ENCODE results near the gene FAAP20.

The FAAP20 gene

DNA sequence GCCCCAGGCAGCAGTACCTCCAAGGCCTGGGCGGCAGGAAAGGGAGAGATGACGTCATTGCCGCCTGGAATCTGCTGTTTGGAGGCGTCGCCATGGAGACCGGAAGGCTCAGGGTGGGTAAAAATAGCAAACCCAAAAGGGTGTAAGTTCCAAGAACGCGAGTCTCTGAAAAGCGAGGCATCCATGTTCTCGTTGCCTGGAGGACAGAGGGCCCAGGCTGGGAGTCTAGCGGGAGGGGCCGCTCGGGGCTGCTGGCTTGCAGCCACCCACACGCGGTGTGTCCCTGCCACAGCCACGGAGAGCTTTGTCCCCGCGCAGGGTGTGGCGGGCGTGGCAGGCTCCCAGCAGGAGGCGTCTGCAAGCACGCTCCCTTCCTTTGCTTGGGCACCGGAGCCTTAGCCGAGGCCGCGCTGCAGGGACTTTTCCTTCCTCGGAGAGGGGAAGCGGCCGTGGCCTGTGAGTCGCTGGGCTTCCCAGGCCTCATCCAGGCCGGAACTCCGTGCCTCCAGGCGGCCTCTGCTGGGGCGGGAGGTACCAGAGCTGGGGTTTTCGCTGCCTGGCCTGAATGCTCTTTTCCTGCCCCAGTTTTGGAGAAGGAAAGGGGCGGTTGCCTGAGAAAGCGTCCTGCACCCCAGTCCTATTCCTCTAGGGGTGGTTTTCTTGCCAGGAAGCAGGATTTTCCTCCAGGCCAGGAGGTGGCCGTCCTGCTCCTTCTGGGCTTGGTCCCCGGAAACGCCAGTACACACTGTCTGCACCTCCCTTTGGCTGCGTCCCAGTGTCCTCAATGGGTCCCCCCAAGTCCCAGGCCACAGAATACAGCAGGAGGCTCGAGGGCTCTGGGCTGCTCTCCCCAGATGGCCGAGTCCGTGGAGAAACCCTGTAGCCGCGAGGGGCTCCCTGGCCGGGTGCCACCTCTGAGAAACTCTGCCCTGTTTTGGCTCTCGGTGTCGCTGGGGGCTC lies 18.2 kb upstream of the FAAP20 start:
- peak overlapping the region; percentile 64 for H3K4me2 ChIP-seq (ENCODE audit: insufficient read depth, low read length, poor library complexity, severe bottlenecking)
- H3K9ac ChIP-seq (ENCODE audit: low read depth, low read length, poor library complexity) = peak overlapping the region; percentile 80
- H2AFZ ChIP-seq (ENCODE audit: low read length) = peak overlapping the region; percentile 86
- H3K23ac ChIP-seq (ENCODE audit: low read depth, low read length, poor library complexity) = peak overlapping the region; percentile 57
- no peaks in the 10 kb centered on the region for H3K79me1 ChIP-seq (ENCODE audit: low read depth, low read length)
- peak overlapping the region; percentile 90 for H3K27ac ChIP-seq (replicated peaks; ENCODE audit: low read length)
- H3K9me3 ChIP-seq (replicated peaks in 1 of 2; ENCODE audit: control insufficient read depth in 2 of 2, insufficient read depth in 1 of 2, low read depth in 1 of 2, low read length in 2 of 2) = no peaks in the 10 kb centered on the region
- peaks cover 21 to 46% of the 10 kb centered on the region in 2 donors for H3K4me1 ChIP-seq (ENCODE audit: control insufficient read depth in 2 of 2, insufficient read depth in 1 of 2, low read depth in 1 of 2, low read length in 2 of 2)
- DNase-seq (ENCODE audit: low spot score) = peak; percentile 94
- H2AK5ac ChIP-seq (ENCODE audit: low read depth, low read length) = peak overlapping the region; percentile 84
- H3K27me3 ChIP-seq (ENCODE audit: control insufficient read depth in 3 of 3, insufficient read depth in 3 of 3, low read depth in 1 of 3, low read length in 3 of 3) = no peaks in the 10 kb centered on the region
- H2BK120ac ChIP-seq (ENCODE audit: low read depth, low read length) = peak overlapping the region; percentile 19
- H2BK15ac ChIP-seq (ENCODE audit: low read length) = peak overlapping the region; percentile 93
- H3K18ac ChIP-seq (ENCODE audit: low read length) = peak overlapping the region; percentile 96
- H4K8ac ChIP-seq (ENCODE audit: low read depth, low read length) = no peak overlapping the region
- H3K14ac ChIP-seq (ENCODE audit: low read length) = no peak overlapping the region
- peak overlapping the region; percentile 80 for H2BK12ac ChIP-seq (ENCODE audit: low read length)
- no CpG with 5 or more reads among the region's 49 CpGs for WGBS, 2 donors (ENCODE audit: extremely low coverage in 2 of 2, insufficient read length in 2 of 2, insufficient replicate concordance in 1 of 2)
- peak overlapping the region; percentile 90 for H3K4ac ChIP-seq (ENCODE audit: low read length)
- H4K91ac ChIP-seq (ENCODE audit: low read depth, low read length, poor library complexity) = peak overlapping the region; percentile 47
- H2BK5ac ChIP-seq (ENCODE audit: low read length) = peak overlapping the region; percentile 96
- no peaks in the 10 kb centered on the region for H3K36me3 ChIP-seq (replicated peaks in 1 of 2; ENCODE audit: control insufficient read depth in 2 of 2, insufficient read depth in 2 of 2, low read length in 2 of 2)
- peak overlapping the region; percentile 35 to 48 for H3K4me3 ChIP-seq (ENCODE audit: low read length in 2 of 2)

DNA sequence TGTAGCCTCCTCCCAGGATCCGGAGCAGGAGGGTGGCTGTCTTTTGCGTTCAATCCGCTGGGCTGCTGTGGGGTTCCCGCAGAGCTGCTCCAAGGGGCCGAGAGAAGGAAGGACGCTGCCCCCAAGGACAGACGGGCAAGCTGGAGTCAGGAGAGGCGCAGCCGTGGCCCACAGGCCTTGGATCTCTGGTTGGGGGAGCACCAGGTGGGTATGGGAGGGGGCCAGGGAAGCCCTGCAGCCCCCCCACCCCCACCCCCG lies 17.6 kb upstream of the FAAP20 start:
- Histone ChIP-seq H2BK12ac (ENCODE audit: low read length) (no peak overlapping the region), H3K79me1 (ENCODE audit: low read depth, low read length) (no peaks in the 10 kb centered on the region), H2BK5ac (ENCODE audit: low read length) (peak overlapping the region; percentile 96), H3K9me3 (replicated peaks in 1 of 2; ENCODE audit: control insufficient read depth in 2 of 2, insufficient read depth in 1 of 2, low read depth in 1 of 2, low read length in 2 of 2) (no peaks in the 10 kb centered on the region), H3K14ac (ENCODE audit: low read length) (no peak overlapping the region), H2AK5ac (ENCODE audit: low read depth, low read length) (no peak overlapping the region), H4K8ac (ENCODE audit: low read depth, low read length) (no peak overlapping the region), H2AFZ (ENCODE audit: low read length) (peak overlapping the region; percentile 86), H3K27ac (replicated peaks; ENCODE audit: low read length) (peak overlapping the region; percentile 90), H3K9ac (ENCODE audit: low read depth, low read length, poor library complexity) (no peak overlapping the region), H3K27me3 (ENCODE audit: control insufficient read depth in 3 of 3, insufficient read depth in 3 of 3, low read depth in 1 of 3, low read length in 3 of 3) (no peaks in the 10 kb centered on the region), H3K23ac (ENCODE audit: low read depth, low read length, poor library complexity) (no peak overlapping the region), H3K4me2 (ENCODE audit: insufficient read depth, low read length, poor library complexity, severe bottlenecking) (peak overlapping the region; percentile 39), H3K4me3 (ENCODE audit: low read length in 2 of 2) (peak overlapping the region; percentile 35 to 56), H4K91ac (ENCODE audit: low read depth, low read length, poor library complexity) (no peak overlapping the region), H3K36me3 (replicated peaks in 1 of 2; ENCODE audit: control insufficient read depth in 2 of 2, insufficient read depth in 2 of 2, low read length in 2 of 2) (no peaks in the 10 kb centered on the region), H3K18ac (ENCODE audit: low read length) (peak overlapping the region; percentile 44), H2BK120ac (ENCODE audit: low read depth, low read length) (no peak overlapping the region), H2BK15ac (ENCODE audit: low read length) (no peak overlapping the region), H3K4me1 (ENCODE audit: control insufficient read depth in 2 of 2, insufficient read depth in 1 of 2, low read depth in 1 of 2, low read length in 2 of 2) (peaks cover 24 to 51% of the 10 kb centered on the region in 2 donors), H3K4ac (ENCODE audit: low read length) (no peak overlapping the region)
- DNase-seq (ENCODE audit: low spot score) = no peak
- no CpG with 5 or more reads among the region's 10 CpGs for WGBS, 2 donors (ENCODE audit: extremely low coverage in 2 of 2, insufficient read length in 2 of 2, insufficient replicate concordance in 1 of 2)

DNA sequence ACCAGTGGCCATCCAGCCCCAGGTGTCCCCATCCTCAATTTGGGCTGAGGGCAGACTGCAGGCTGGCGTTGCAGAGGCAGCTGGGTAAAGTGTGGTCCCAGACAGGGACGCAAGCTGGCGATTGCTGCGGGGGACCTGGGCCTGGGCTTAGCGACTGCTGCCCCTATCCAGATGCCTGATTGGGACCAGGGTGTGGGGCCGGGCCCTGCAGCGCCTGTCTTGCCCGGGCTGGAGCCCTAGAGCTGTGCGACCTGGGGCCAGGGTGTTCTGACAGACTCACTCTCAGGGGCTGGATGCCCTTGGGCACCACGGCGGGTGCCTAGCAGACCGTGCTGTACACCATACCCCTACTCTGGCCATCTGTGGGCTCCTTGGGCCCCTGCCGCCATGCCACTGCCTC lies 16.2 kb upstream of the FAAP20 start:
- H3K4me3 ChIP-seq (ENCODE audit: low read length in 2 of 2) = no peak overlapping the region

GRCh38 chr1:2210084-2210653 lies 15.6 kb upstream of the FAAP20 start:
- peak overlapping the region; percentile 78 for H2BK5ac ChIP-seq (ENCODE audit: low read length)
- H3K79me1 ChIP-seq (ENCODE audit: low read depth, low read length) = no peaks in the 10 kb centered on the region
- DNase-seq (ENCODE audit: low spot score) = no peak
- no peak overlapping the region for H3K14ac ChIP-seq (ENCODE audit: low read length)
- H3K4me1 ChIP-seq (ENCODE audit: control insufficient read depth in 2 of 2, insufficient read depth in 1 of 2, low read depth in 1 of 2, low read length in 2 of 2) = peaks cover 36 to 55% of the 10 kb centered on the region in 2 donors
- WGBS, 2 donors (ENCODE audit: extremely low coverage in 2 of 2, insufficient read length in 2 of 2, insufficient replicate concordance in 1 of 2) = no CpG with 5 or more reads among the region's 19 CpGs
- H3K4me3 ChIP-seq (ENCODE audit: low read length in 2 of 2) = no peak overlapping the region
- H2BK120ac ChIP-seq (ENCODE audit: low read depth, low read length) = peak overlapping the region; percentile 81
- H3K27me3 ChIP-seq (ENCODE audit: control insufficient read depth in 3 of 3, insufficient read depth in 3 of 3, low read depth in 1 of 3, low read length in 3 of 3) = peaks cover 0 to 10% (median 0%) of the 10 kb centered on the region in 3 experiments
- no peak overlapping the region for H3K27ac ChIP-seq (replicated peaks; ENCODE audit: low read length)
- H2AK5ac ChIP-seq (ENCODE audit: low read depth, low read length) = peak overlapping the region; percentile 100
- H2BK12ac ChIP-seq (ENCODE audit: low read length) = peak overlapping the region; percentile 84
- no peak overlapping the region for H3K9ac ChIP-seq (ENCODE audit: low read depth, low read length, poor library complexity)
- no peak overlapping the region for H4K8ac ChIP-seq (ENCODE audit: low read depth, low read length)
- no peaks in the 10 kb centered on the region for H3K9me3 ChIP-seq (replicated peaks in 1 of 2; ENCODE audit: control insufficient read depth in 2 of 2, insufficient read depth in 1 of 2, low read depth in 1 of 2, low read length in 2 of 2)
- peak overlapping the region; percentile 20 for H3K23ac ChIP-seq (ENCODE audit: low read depth, low read length, poor library complexity)
- H3K36me3 ChIP-seq (replicated peaks in 1 of 2; ENCODE audit: control insufficient read depth in 2 of 2, insufficient read depth in 2 of 2, low read length in 2 of 2) = no peaks in the 10 kb centered on the region
- no peak overlapping the region for H3K4me2 ChIP-seq (ENCODE audit: insufficient read depth, low read length, poor library complexity, severe bottlenecking)
- no peak overlapping the region for H4K91ac ChIP-seq (ENCODE audit: low read depth, low read length, poor library complexity)
- peak overlapping the region; percentile 3 for H2AFZ ChIP-seq (ENCODE audit: low read length)
- no peak overlapping the region for H3K4ac ChIP-seq (ENCODE audit: low read length)
- peak overlapping the region; percentile 90 for H2BK15ac ChIP-seq (ENCODE audit: low read length)
- peak overlapping the region; percentile 92 for H3K18ac ChIP-seq (ENCODE audit: low read length)

More for the DNA sequence above, 16.2 kb upstream of the FAAP20 start:
- no peak overlapping the region for H2BK120ac ChIP-seq (ENCODE audit: low read depth, low read length)
- peak overlapping the region; percentile 88 for H3K18ac ChIP-seq (ENCODE audit: low read length)
- H2BK12ac ChIP-seq (ENCODE audit: low read length) = peak overlapping the region; percentile 73
- no peak overlapping the region for H3K4me2 ChIP-seq (ENCODE audit: insufficient read depth, low read length, poor library complexity, severe bottlenecking)
- WGBS, 2 donors (ENCODE audit: extremely low coverage in 2 of 2, insufficient read length in 2 of 2, insufficient replicate concordance in 1 of 2) = no CpG with 5 or more reads among the region's 13 CpGs
- peak overlapping the region; percentile 67 for H3K14ac ChIP-seq (ENCODE audit: low read length)
- no peak overlapping the region for H2AFZ ChIP-seq (ENCODE audit: low read length)
- H2BK15ac ChIP-seq (ENCODE audit: low read length) = peak overlapping the region; percentile 90
- H3K4ac ChIP-seq (ENCODE audit: low read length) = peak overlapping the region; percentile 48
- H3K9me3 ChIP-seq (replicated peaks in 1 of 2; ENCODE audit: control insufficient read depth in 2 of 2, insufficient read depth in 1 of 2, low read depth in 1 of 2, low read length in 2 of 2) = no peaks in the 10 kb centered on the region
- peak overlapping the region; percentile 76 for H3K9ac ChIP-seq (ENCODE audit: low read depth, low read length, poor library complexity)
- no peak for DNase-seq (ENCODE audit: low spot score)
- H3K36me3 ChIP-seq (replicated peaks in 1 of 2; ENCODE audit: control insufficient read depth in 2 of 2, insufficient read depth in 2 of 2, low read length in 2 of 2) = no peaks in the 10 kb centered on the region
- H3K27me3 ChIP-seq (ENCODE audit: control insufficient read depth in 3 of 3, insufficient read depth in 3 of 3, low read depth in 1 of 3, low read length in 3 of 3) = peaks cover 0 to 4% (median 0%) of the 10 kb centered on the region in 3 experiments
- H4K91ac ChIP-seq (ENCODE audit: low read depth, low read length, poor library complexity) = no peak overlapping the region
- peak overlapping the region; percentile 78 for H2BK5ac ChIP-seq (ENCODE audit: low read length)
- no peak overlapping the region for H4K8ac ChIP-seq (ENCODE audit: low read depth, low read length)
- no peaks in the 10 kb centered on the region for H3K79me1 ChIP-seq (ENCODE audit: low read depth, low read length)
- peak overlapping the region; percentile 100 for H2AK5ac ChIP-seq (ENCODE audit: low read depth, low read length)
- peak overlapping the region; percentile 85 for H3K23ac ChIP-seq (ENCODE audit: low read depth, low read length, poor library complexity)
- H3K4me1 ChIP-seq (ENCODE audit: control insufficient read depth in 2 of 2, insufficient read depth in 1 of 2, low read depth in 1 of 2, low read length in 2 of 2) = peaks cover 32 to 57% of the 10 kb centered on the region in 2 donors
- H3K27ac ChIP-seq (replicated peaks; ENCODE audit: low read length) = no peak overlapping the region
